HL-60 (cell line): ENCODE measurements around the gene SF3B4.

Experiments used
- DNase-seq, 2 experiments: peaks; one replicate each; pipeline ENCODE4 v3.0.0-alpha.2; 2010 to 2020; ENCODE audit warnings: low read depth in 1 of 2, low spot score in 1 of 2
- H3K27ac ChIP-seq: fragments of 250-450 bp; sonication (Bioruptor Pico); replicated peaks from 2 replicates; pipeline ENCODE4 v1.5.1; 2020; ENCODE audit warnings: mild to moderate bottlenecking, moderate library complexity
- H3K27me3 ChIP-seq: fragments of 250-450 bp; sonication (Bioruptor Pico); 2 replicates; pipeline ENCODE4 v1.5.1; 2021; ENCODE audit warnings: mild to moderate bottlenecking, moderate library complexity; ENCODE audit not compliant: insufficient read depth, poor library complexity, severe bottlenecking
- H3K4me3 ChIP-seq: replicated peaks from 2 replicates; pipeline ENCODE4 v1.5.1; 2011; ENCODE audit warnings: mild to moderate bottlenecking, control low read depth, low read length; ENCODE audit not compliant: insufficient read depth
- CTCF ChIP-seq: IDR thresholded peaks from one replicate; pipeline ENCODE4 v1.5.1; 2011; ENCODE audit warnings: low read length, control low read depth, inconsistent platforms; ENCODE audit not compliant: insufficient read depth
- GABPA ChIP-seq: IDR thresholded peaks from 2 replicates; pipeline ENCODE4 v1.6.1; 2012; ENCODE audit warnings: low read depth
- POLR2AphosphoS5 ChIP-seq: IDR thresholded peaks from 2 replicates; pipeline ENCODE4 v1.6.1; 2012; ENCODE audit warnings: low read depth
- REST ChIP-seq: IDR thresholded peaks from 2 replicates; pipeline ENCODE4 v1.6.1; 2012; ENCODE audit warnings: low read depth; ENCODE audit not compliant: insufficient replicate concordance
- SPI1 ChIP-seq: IDR thresholded peaks from 2 replicates; pipeline ENCODE4 v1.6.1; 2012; ENCODE audit warnings: low read depth, mild to moderate bottlenecking, borderline replicate concordance

The SF3B4 gene

GRCh38 chr1:149927056-149927562 lies 494 bp downstream of the SF3B4 start:
- peak overlapping the region; percentile 95 for H3K4me3 ChIP-seq
- TF ChIP-seq SPI1 (peak; percentile 27; the same call in 1 of the 2 replicates), GABPA (no peak)
- no peaks in the 10 kb centered on the region for H3K27me3 ChIP-seq
- H3K27ac ChIP-seq: peak overlapping the region; percentile 88
- peak in 1 of 2 experiments; percentile 7 for DNase-seq

GRCh38 chr1:149926296-149926695 lies 1.3 kb downstream of the SF3B4 start:
- Histone ChIP-seq H3K4me3 (peak overlapping the region; percentile 95; the same call in 1 of the 2 replicates), H3K27ac (no peak overlapping the region), H3K27me3 (no peaks in the 10 kb centered on the region)
- no peak for DNase-seq
- no peak for TF ChIP-seq SPI1
- no peak for TF ChIP-seq REST

- H3K27ac ChIP-seq: no peak overlapping the region
- no peaks in the 10 kb centered on the region for H3K27me3 ChIP-seq
- no peak for DNase-seq
- TF ChIP-seq CTCF (no peak), GABPA (no peak), POLR2AphosphoS5 (no peak), REST (no peak), SPI1 (no peak)
- no peak overlapping the region for H3K4me3 ChIP-seq
Observed at GRCh38 chr1:149925751-149926150, 1.9 kb downstream of the SF3B4 start.

GRCh38 chr1:149925345-149925744 lies 2.3 kb downstream of the SF3B4 start:
- Histone ChIP-seq H3K27ac (no peak overlapping the region), H3K4me3 (no peak overlapping the region), H3K27me3 (no peaks in the 10 kb centered on the region)
- TF ChIP-seq SPI1 (no peak), POLR2AphosphoS5 (no peak), REST (no peak), GABPA (no peak), CTCF (no peak)
- no peak for DNase-seq
